GM19467 (cell line): ENCODE measurements around the gene ZNF385B.

Source experiments
- ATAC-seq: cut with Tn5 transposase; IDR thresholded peaks from one replicate; pipeline ENCODE4 v1.9.1; 2021; ENCODE audit warnings: mild to moderate bottlenecking, moderate library complexity; ENCODE audit not compliant: unreplicated experiment

The ZNF385B gene

GRCh38 chr2:179857236-179857635 is 4.2 kb downstream of the ZNF385B start:
- no peak for ATAC-seq

- ATAC-seq = no peak
These were observed 5.2 kb downstream of the ZNF385B start for GRCh38 chr2:179856205-179856604.

GRCh38 chr2:179855673-179856072 is 5.7 kb downstream of the ZNF385B start:
- no peak for ATAC-seq

GRCh38 chr2:179854891-179855290 is 6.5 kb downstream of the ZNF385B start:
- no peak for ATAC-seq

GRCh38 chr2:179853108-179853507 is 8.3 kb downstream of the ZNF385B start:
- no peak for ATAC-seq

GRCh38 chr2:179850188-179850587 is 11.2 kb downstream of the ZNF385B start:
- ATAC-seq = no peak

- ATAC-seq = no peak
These were observed 11.7 kb downstream of the ZNF385B start for GRCh38 chr2:179849719-179850118.

- ATAC-seq = no peak
These were observed 17.9 kb downstream of the ZNF385B start for GRCh38 chr2:179843541-179843940.

- ATAC-seq = peak; percentile 59
These were observed 18.8 kb downstream of the ZNF385B start for GRCh38 chr2:179842498-179843153.

- no peak for ATAC-seq
These were observed 20.6 kb downstream of the ZNF385B start for GRCh38 chr2:179840840-179841239.

GRCh38 chr2:179837408-179837807 is 24.0 kb downstream of the ZNF385B start:
- no peak for ATAC-seq

GRCh38 chr2:179830043-179830787 is 31.2 kb downstream of the ZNF385B start:
- no peak for ATAC-seq

- no peak for ATAC-seq
These were observed 35.1 kb downstream of the ZNF385B start for GRCh38 chr2:179826297-179826696.

GRCh38 chr2:179825494-179825893 is 35.9 kb downstream of the ZNF385B start:
- no peak for ATAC-seq

- ATAC-seq = no peak
These were observed 36.5 kb downstream of the ZNF385B start for GRCh38 chr2:179824961-179825360.

GRCh38 chr2:179822540-179822939 is 38.9 kb downstream of the ZNF385B start:
- no peak for ATAC-seq

GRCh38 chr2:179818546-179818945 is 42.9 kb downstream of the ZNF385B start:
- ATAC-seq = no peak

GRCh38 chr2:179817181-179817841 is 44.1 kb downstream of the ZNF385B start:
- no peak for ATAC-seq

- ATAC-seq = no peak
These were observed 47.4 kb downstream of the ZNF385B start for GRCh38 chr2:179814050-179814449.

GRCh38 chr2:179812501-179812900 is 48.9 kb downstream of the ZNF385B start:
- no peak for ATAC-seq

GRCh38 chr2:179811042-179811441 is 50.4 kb downstream of the ZNF385B start:
- no peak for ATAC-seq

GRCh38 chr2:179809606-179810005 is 51.8 kb downstream of the ZNF385B start:
- no peak for ATAC-seq
